ENCODE data around the gene STARD9. TPM values are rescaled to one million over a fixed set of nuclear protein-coding genes. Genes with fewer than 3 reads are reported as not detected.
"Not testable (repeated sequence)": the region's sequence is repeated elsewhere in the genome, so short reads cannot be mapped to it uniquely, and the experiment has no call there.

Gene STARD9
- total RNA-seq, 2 experiments from 2014 or later: 3.4 to 3.8 TPM

DNA sequence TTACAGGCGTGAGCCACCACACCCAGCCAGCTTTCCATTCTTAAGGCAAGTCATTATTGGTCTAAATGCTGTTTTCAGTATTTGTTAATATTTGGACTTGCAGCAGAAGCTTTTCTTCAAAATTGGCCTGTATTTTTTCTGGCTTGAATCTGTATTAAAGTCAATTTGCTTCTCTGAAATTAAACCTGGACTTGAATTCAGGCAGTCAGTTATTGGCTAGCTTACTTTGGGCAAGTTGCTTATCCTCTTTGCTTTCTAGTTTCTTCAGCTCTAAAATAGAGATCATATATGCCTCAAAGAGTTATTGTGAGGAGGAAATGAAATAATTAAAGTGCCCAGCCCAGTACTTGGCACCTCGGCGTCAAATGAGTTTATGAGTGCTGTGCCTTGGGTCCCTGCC, 17.3 kb downstream of the STARD9 start:
- POLR2A ChIA-PET: no interaction called here
- no peaks in the 10 kb centered on the region for H3K9me3 Mint-ChIP-seq
- H3K4me3 Mint-ChIP-seq: no peak overlapping the region
- H3K36me3 Mint-ChIP-seq: no peaks in the 10 kb centered on the region
- DNase-seq: no peak
- no peak overlapping the region for H3K27ac Mint-ChIP-seq
- H3K27me3 Mint-ChIP-seq: no peaks in the 10 kb centered on the region
- intact Hi-C loops (cut with micrococcal nuclease): no loop called here
- H3K4me1 Mint-ChIP-seq (ENCODE audit: low read depth): no peaks in the 10 kb centered on the region
- CTCF ChIA-PET: interaction anchor here (0.6 to 1.2 kb wide), 2 partner anchors 22 to 66 kb away, joined by 3 read pairs; no protein-coding TSS in a partner anchor

DNA sequence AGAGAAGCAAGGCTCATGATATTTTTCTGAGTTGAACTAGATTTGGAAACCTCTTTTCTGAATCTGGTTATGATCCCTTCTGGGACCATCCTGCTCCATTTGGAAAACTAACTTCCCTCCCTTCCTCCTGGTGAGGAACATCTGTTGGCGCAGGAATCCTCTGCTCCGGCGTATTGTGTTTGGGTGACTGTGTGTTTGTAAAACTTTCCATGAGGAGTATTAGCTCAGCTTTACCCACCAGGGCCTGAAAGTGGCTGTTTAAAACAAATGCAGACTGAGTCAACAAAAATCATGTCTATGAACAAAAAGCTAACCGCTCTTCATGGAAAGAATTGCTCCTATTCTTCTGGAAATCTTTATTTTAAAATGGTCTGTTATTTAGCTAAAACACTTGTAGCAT, 17.7 kb downstream of the STARD9 start:
- no peak overlapping the region for H3K27ac Mint-ChIP-seq
- CTCF ChIA-PET: interaction anchor here (0.6 to 0.7 kb wide), 2 partner anchors 11 to 67 kb away, joined by 3 read pairs; no protein-coding TSS in a partner anchor
- DNase-seq: no peak

DNA sequence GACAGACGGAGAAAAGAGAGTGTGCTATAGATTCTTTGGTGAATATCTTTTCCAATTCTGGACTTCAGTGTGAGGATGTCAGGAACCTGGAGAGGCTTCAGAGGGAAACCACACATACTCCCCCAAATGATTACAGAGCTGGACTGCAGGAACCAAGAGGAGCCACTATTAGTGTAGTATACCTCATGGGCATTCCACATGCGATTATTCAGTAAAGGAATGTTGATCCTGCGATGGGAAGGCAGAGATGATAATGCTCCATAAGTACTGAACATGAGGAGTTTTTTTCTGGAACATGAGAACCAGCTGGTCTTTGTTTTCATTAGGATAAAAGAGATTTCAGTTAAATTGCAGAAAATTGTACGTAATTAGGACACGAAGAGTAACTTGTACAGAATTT, 18.7 kb downstream of the STARD9 start:
- no peak for DNase-seq
- H3K27me3 Mint-ChIP-seq: no peaks in the 10 kb centered on the region
- no peaks in the 10 kb centered on the region for H3K36me3 Mint-ChIP-seq
- ChIA-PET CTCF (interaction anchor here (0.6 kb wide), 1 partner anchor 92 kb away, joined by 4 read pairs; no protein-coding TSS in a partner anchor), POLR2A (no interaction called here)
- H3K4me1 Mint-ChIP-seq (ENCODE audit: low read depth): no peaks in the 10 kb centered on the region
- no peak overlapping the region for H3K4me3 Mint-ChIP-seq
- H3K27ac Mint-ChIP-seq: no peak overlapping the region
- H3K9me3 Mint-ChIP-seq: no peaks in the 10 kb centered on the region
- intact Hi-C loops (cut with micrococcal nuclease): no loop called here

More for the DNA sequence above, 17.7 kb downstream of the STARD9 start:
- Mint-ChIP-seq H3K27me3 (no peaks in the 10 kb centered on the region), H3K36me3 (no peaks in the 10 kb centered on the region), H3K4me3 (no peak overlapping the region), H3K9me3 (no peaks in the 10 kb centered on the region), H3K4me1 (ENCODE audit: low read depth) (no peaks in the 10 kb centered on the region)
- intact Hi-C loops (cut with micrococcal nuclease): no loop called here
- POLR2A ChIA-PET: no interaction called here

DNA sequence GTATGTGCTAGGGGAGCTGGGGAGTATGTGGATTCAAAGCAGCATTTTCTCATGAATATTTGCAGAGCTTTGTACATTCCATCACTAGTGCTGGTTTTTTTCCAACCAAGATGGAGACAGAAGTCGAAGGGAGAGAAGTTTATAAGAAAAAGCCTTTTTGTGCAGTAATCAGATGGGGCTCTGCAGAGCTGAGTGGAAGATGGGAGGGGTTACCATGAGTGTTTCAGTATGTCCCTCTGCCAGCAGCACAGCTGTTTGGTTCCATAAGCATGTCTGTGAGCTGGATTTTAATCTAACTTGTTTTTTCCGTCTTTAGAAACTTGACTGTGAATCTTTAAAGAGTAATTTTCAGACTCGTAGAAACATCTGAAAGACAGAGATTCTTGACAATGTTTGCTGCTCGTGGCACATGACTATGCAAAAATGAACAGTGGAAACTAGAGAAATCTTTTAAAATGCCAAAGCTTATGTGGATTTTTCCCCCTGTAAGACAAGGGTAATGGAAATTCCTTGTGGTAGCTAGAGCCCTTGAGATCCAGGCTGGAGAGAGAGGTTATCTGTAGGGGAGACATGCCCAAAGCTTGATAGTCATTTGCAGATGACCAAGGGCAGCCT, 20.3 kb downstream of the STARD9 start:
- no peak for DNase-seq
- Mint-ChIP-seq H3K4me1 (ENCODE audit: low read depth) (no peaks in the 10 kb centered on the region), H3K9me3 (no peaks in the 10 kb centered on the region), H3K4me3 (no peak overlapping the region), H3K27me3 (no peaks in the 10 kb centered on the region), H3K36me3 (no peaks in the 10 kb centered on the region), H3K27ac (no peak overlapping the region)
- intact Hi-C loops (cut with micrococcal nuclease): no loop called here
- POLR2A ChIA-PET: no interaction called here
- CTCF ChIA-PET: no interaction called here

DNA sequence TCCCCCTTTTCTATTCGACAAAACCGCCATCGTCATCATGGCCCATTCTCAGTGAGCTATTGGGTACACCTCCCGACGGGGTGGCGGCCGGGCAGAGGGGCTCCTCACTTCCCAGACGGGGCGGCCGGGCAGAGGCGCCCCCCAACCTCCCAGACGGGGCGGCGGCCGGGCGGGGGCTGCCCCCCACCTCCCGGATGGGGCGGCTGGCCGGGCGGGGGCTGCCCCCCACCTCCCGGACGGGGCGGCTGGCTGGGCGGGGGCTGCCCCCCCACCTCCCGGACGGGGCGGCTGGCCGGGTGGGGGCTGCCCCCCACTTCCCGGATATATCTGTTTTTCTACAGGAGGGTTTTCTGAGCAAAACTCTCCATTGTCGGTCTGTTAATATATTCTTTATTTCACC, 25.9 kb downstream of the STARD9 start:
- H3K36me3 Mint-ChIP-seq; H3K27me3 Mint-ChIP-seq; CTCF ChIA-PET; DNase-seq; intact Hi-C loops (cut with micrococcal nuclease); H3K9me3 Mint-ChIP-seq; H3K4me3 Mint-ChIP-seq; H3K27ac Mint-ChIP-seq; POLR2A ChIA-PET: not testable (repeated sequence)
- peaks cover 14% of the 10 kb centered on the region for H3K4me1 Mint-ChIP-seq (ENCODE audit: low read depth)

DNA sequence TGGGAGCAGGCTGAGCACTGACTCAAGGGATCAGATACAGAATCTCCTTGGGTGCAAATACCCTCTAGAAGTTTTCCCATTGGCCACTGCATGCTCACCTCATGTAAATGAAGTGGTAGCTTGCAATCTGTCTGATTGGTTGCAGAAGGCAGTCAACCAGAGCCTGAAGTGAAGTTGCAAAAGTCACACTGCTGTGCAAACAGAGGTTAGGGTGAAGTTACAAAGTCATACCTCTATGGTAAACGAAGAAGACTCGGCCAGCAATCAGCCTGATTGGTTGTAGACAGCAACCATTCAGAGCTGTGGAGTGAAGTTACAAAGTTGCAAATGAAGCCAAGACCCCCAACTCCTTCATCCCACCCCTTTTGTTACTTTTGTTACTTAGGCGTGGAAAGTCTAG, 27.1 kb downstream of the STARD9 start:
- H3K4me1 Mint-ChIP-seq (ENCODE audit: low read depth): peaks cover 14% of the 10 kb centered on the region
- no peaks in the 10 kb centered on the region for H3K27me3 Mint-ChIP-seq
- intact Hi-C loops (cut with micrococcal nuclease): no loop called here
- CTCF ChIA-PET: no interaction called here
- no peaks in the 10 kb centered on the region for H3K36me3 Mint-ChIP-seq
- no peaks in the 10 kb centered on the region for H3K9me3 Mint-ChIP-seq
- H3K4me3 Mint-ChIP-seq: no peak overlapping the region
- POLR2A ChIA-PET: no interaction called here
- H3K27ac Mint-ChIP-seq: no peak overlapping the region
- no peak for DNase-seq

DNA sequence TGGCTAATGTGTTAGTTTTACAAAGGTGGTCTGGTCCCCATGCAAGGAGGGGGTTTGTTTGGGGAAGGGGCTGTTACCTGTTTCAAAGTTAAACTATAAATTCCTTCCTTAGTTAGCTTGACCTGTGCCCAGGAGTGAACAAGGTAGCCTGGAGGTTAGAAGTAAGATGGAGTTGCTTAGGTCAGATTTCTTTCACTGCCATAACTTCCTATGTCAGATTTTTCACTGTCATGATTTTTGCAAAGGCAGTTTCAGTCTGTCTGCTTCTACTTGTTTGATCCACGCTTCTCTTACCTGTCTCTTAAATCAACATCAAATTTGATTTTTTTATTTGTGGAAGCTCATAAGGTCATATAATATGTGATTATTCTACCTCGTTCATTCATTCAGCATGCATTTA, 28.6 kb downstream of the STARD9 start:
- POLR2A ChIA-PET: no interaction called here

DNA sequence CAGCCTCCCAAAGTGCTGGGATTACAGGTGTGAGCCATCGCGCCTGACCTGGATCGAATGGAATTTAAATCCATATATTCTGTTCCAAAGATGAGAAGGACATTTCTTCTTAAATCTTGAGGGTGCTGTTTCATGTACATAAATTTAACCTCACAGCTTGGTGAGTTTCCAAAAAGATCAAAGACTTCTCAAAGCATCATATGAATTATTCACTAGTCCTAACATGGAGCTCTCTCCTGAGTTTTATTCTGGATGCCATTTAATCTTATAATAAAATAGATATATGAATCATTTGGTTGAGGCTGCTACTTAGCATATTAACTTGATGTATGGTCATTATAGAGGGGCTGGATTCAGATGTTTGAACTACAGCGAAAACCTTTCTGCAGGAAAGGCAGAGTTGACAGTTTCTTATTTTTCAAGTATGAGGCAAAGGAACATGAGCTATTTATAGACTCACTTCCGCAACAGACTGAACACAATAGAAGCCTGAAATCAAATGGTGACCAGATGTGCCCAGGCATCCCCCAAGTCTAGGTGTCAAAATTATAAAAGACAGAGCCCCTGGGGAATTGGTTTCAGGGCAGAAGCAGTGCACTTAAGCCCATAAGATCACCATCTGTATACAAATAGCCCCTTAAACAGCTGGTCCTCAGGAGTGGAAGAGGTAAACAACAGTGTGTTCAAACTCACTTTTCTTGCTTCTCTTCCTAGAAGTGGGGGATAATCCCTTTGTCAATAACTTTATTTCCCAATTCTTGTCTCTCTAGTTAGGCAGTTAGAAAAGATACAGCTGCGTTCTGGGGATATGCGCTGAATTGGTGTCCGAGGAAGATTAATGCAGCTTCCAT, 29.7 kb downstream of the STARD9 start:
- no peak overlapping the region for H3K4me3 Mint-ChIP-seq
- no peaks in the 10 kb centered on the region for H3K27me3 Mint-ChIP-seq
- POLR2A ChIA-PET: no interaction called here
- intact Hi-C loops (cut with micrococcal nuclease): no loop called here
- CTCF ChIA-PET: no interaction called here
- no peak overlapping the region for H3K27ac Mint-ChIP-seq
- H3K4me1 Mint-ChIP-seq (ENCODE audit: low read depth): peaks cover 28% of the 10 kb centered on the region
- no peaks in the 10 kb centered on the region for H3K36me3 Mint-ChIP-seq
- no peak for DNase-seq
- H3K9me3 Mint-ChIP-seq: no peaks in the 10 kb centered on the region

More for the DNA sequence above, 28.6 kb downstream of the STARD9 start:
- intact Hi-C loops (cut with micrococcal nuclease): no loop called here
- Mint-ChIP-seq H3K27me3 (no peaks in the 10 kb centered on the region), H3K4me3 (no peak overlapping the region), H3K36me3 (no peaks in the 10 kb centered on the region), H3K27ac (no peak overlapping the region), H3K9me3 (no peaks in the 10 kb centered on the region), H3K4me1 (ENCODE audit: low read depth) (peaks cover 26% of the 10 kb centered on the region)
- CTCF ChIA-PET: no interaction called here
- DNase-seq: no peak

DNA sequence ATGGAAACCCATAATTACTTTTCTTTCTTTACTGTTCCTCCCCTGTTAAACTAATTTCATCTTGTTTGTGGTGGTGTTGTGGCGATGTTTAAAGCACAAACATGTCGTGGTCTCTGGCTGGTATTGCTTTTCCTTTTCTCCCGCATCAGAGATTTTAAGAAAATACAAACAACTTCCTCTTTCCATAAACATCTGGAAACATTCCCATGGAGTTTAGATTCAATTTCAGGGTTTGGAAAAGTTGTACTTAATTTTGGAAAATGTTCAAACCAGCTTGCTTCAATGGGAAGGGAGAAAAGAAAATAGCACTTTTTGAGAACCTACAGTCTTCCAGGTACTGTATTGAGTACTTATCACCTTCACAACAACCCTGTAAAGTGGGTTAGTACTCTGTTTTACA, 30.4 kb downstream of the STARD9 start:
- Mint-ChIP-seq H3K36me3 (no peaks in the 10 kb centered on the region), H3K9me3 (no peaks in the 10 kb centered on the region), H3K4me3 (no peak overlapping the region), H3K27me3 (no peaks in the 10 kb centered on the region), H3K27ac (no peak overlapping the region), H3K4me1 (ENCODE audit: low read depth) (peaks cover 28% of the 10 kb centered on the region)
- ChIA-PET CTCF (no interaction called here), POLR2A (no interaction called here)
- intact Hi-C loops (cut with micrococcal nuclease): no loop called here
- no peak for DNase-seq

DNA sequence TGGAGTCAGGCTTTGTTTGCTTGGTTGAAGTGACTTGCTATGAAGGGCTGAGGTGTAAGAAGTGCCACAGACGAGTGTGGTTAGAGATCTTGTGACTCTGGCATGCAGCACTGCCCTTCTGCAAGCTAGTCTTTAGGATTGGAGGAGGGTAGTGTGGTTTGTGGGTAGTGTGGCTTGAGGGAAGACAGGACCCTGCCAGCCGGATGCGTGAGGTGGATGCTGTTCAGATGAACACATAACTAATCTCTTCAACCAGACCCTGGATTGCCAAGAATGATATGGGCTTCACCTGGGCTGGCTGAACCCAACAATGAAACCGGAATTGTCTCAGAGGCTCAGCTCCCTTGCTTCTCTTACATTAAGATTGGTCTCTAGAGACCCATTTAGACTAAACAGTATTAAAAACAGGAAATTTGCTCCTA, 32.7 kb downstream of the STARD9 start:
- intact Hi-C loops (cut with micrococcal nuclease): no loop called here
- ChIA-PET POLR2A (no interaction called here), CTCF (interaction anchor here (1.5 kb wide), 1 partner anchor 24 kb away, joined by 3 read pairs; no protein-coding TSS in a partner anchor)
- H3K4me1 Mint-ChIP-seq (ENCODE audit: low read depth): peaks cover 28% of the 10 kb centered on the region
- H3K27me3 Mint-ChIP-seq: no peaks in the 10 kb centered on the region
- no peaks in the 10 kb centered on the region for H3K36me3 Mint-ChIP-seq
- DNase-seq: peak; percentile 64
- no peaks in the 10 kb centered on the region for H3K9me3 Mint-ChIP-seq
- H3K4me3 Mint-ChIP-seq: no peak overlapping the region
- no peak overlapping the region for H3K27ac Mint-ChIP-seq

DNA sequence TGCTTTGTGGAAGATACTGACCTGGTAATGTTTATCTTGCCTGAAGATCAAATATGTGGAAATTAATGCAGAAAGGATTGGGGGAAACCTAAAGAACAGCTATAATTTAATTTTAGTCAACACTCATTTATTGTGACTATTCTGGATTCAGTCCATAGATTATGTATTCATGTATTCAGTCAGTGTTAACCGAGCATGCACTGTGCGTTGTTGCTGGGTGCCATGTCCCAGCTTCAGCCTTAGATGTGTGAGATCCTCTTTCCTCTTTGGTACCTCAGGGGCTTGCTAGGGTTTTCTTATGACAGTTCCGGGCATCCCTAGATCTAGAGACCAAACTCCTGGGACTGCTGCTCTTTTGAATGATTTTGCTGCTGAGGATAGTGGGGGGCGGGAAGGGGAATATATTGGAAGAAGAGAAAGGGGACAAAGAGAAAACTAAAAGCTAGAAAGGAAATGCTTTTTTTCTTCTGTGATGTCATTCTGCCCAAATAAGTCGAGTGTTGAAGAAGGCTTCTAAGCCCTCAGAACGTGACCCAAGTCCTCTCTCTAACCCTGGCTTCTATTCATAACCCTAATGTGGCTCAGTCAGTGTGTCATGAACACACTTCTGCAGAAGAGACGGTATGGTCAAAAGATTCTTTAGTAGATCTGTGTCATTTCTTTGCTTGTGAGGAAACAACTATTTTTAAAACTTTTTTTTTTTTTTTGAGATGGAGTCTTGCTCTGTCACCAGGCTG, 33.5 kb downstream of the STARD9 start:
- H3K9me3 Mint-ChIP-seq: no peaks in the 10 kb centered on the region
- no peaks in the 10 kb centered on the region for H3K36me3 Mint-ChIP-seq
- no peak overlapping the region for H3K4me3 Mint-ChIP-seq
- DNase-seq: no peak
- CTCF ChIA-PET: interaction anchor here (1.5 kb wide), 1 partner anchor 25 kb away, joined by 3 read pairs; no protein-coding TSS in a partner anchor
- POLR2A ChIA-PET: interaction anchor here (0.7 kb wide), 1 partner anchor 147 kb away, joined by 5 read pairs; no protein-coding TSS in a partner anchor
- H3K27ac Mint-ChIP-seq: no peak overlapping the region
- intact Hi-C loops (cut with micrococcal nuclease): loop anchor here (1.0 kb wide), 1 partner anchor 34 kb away; the partner anchor contains the start of gene STARD9
- H3K27me3 Mint-ChIP-seq: no peaks in the 10 kb centered on the region
- H3K4me1 Mint-ChIP-seq (ENCODE audit: low read depth): peaks cover 28% of the 10 kb centered on the region

DNA sequence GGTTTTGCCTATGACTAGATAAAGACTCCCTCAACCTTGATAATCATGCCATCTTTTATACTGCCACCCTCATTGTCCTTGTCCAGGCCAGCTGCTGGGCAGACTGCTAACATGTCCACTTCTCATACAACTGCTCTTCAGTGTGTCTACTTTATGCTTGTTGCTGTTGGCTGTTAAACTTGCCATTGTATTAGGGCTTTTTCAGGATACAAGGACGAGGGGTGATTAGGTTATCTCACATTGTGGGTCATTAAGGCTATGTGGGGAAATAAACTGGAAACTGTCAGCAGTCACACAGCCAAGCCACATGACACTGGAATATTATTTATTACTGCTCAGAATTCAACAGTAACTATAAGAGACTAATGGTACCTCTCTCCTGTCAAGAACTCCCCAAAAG, 36.1 kb downstream of the STARD9 start:
- H3K4me1 Mint-ChIP-seq (ENCODE audit: low read depth): peaks cover 14% of the 10 kb centered on the region

More for the DNA sequence above, 36.1 kb downstream of the STARD9 start:
- H3K27ac Mint-ChIP-seq: no peak overlapping the region
- no peaks in the 10 kb centered on the region for H3K36me3 Mint-ChIP-seq
- H3K9me3 Mint-ChIP-seq: no peaks in the 10 kb centered on the region
- no peak overlapping the region for H3K4me3 Mint-ChIP-seq
- POLR2A ChIA-PET: no interaction called here
- CTCF ChIA-PET: no interaction called here
- H3K27me3 Mint-ChIP-seq: no peaks in the 10 kb centered on the region
- no peak for DNase-seq
- intact Hi-C loops (cut with micrococcal nuclease): no loop called here
